Fibroblast of the aortic adventitia (primary cell): ENCODE data around the gene MT1E. TPM values are rescaled to one million over a fixed set of nuclear protein-coding genes. Genes with fewer than 3 reads are reported as not detected.
A peak's percentile ranks its signal among the peaks of the same experiment; 100 is the strongest.

Experiments used
- DNase-seq: peaks from one replicate; pipeline ENCODE4 v3.0.0-alpha.2; 2010; ENCODE audit warnings: low read depth
- H3K4me3 ChIP-seq: 2 replicates; pipeline ENCODE4 v1.5.1; 2011; ENCODE audit warnings: low read depth, mild to moderate bottlenecking, control low read depth, low read length, moderate library complexity
- total RNA-seq: library from RNA; depleted of rRNA; stranded (reverse); fragments of >200 nt; gene quantifications from 2 replicates; pipeline ENCODE4 v1.2.3, GENCODE V29; 2012; ENCODE audit warnings: low replicate concordance
- TF ChIP-seq, protein P1 (sequence below): IDR thresholded peaks from 2 replicates; pipeline ENCODE4 v1.5.1; 2011; ENCODE audit warnings: mild to moderate bottlenecking, low read length, control low read depth, inconsistent platforms; ENCODE audit not compliant: insufficient read depth

MT1E gene
- total RNA-seq, 1 donor = 54.7 TPM

GRCh38 chr16:56606476-56607108 lies 19.0 kb upstream of the MT1E start:
- TF ChIP-seq, protein P1, sequence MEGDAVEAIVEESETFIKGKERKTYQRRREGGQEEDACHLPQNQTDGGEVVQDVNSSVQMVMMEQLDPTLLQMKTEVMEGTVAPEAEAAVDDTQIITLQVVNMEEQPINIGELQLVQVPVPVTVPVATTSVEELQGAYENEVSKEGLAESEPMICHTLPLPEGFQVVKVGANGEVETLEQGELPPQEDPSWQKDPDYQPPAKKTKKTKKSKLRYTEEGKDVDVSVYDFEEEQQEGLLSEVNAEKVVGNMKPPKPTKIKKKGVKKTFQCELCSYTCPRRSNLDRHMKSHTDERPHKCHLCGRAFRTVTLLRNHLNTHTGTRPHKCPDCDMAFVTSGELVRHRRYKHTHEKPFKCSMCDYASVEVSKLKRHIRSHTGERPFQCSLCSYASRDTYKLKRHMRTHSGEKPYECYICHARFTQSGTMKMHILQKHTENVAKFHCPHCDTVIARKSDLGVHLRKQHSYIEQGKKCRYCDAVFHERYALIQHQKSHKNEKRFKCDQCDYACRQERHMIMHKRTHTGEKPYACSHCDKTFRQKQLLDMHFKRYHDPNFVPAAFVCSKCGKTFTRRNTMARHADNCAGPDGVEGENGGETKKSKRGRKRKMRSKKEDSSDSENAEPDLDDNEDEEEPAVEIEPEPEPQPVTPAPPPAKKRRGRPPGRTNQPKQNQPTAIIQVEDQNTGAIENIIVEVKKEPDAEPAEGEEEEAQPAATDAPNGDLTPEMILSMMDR = no peak
- DNase-seq = peak; percentile 92
- peak overlapping the region; percentile 46 for H3K4me3 ChIP-seq

DNA sequence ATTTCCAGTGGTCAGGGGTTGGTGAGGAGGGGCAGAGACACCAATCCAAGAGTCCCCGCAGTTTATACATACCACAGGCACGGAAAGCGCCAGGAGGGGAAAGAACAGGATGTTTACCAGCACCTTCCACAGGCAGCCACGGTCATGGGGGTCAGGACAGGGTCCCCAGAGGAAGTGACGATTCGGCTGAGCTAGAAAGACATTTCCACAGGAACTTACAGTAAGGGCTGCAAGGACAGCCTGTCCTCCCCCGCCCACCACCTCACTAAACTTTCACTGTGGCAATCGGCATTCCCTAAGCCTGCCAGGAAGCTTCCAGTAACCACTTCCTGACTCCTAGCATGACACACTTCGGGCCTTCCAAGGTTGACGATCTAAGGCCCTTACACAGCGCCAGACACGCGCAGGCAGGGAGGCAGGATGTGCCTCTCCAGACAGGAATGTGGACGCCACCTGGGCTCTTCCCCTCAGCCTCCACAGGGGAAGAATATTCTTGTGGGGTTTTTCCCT lies 18.4 kb upstream of the MT1E start:
- peak overlapping the region; percentile 46 for H3K4me3 ChIP-seq
- peak; percentile 97 for DNase-seq
- TF ChIP-seq, protein P1 = no peak

DNA sequence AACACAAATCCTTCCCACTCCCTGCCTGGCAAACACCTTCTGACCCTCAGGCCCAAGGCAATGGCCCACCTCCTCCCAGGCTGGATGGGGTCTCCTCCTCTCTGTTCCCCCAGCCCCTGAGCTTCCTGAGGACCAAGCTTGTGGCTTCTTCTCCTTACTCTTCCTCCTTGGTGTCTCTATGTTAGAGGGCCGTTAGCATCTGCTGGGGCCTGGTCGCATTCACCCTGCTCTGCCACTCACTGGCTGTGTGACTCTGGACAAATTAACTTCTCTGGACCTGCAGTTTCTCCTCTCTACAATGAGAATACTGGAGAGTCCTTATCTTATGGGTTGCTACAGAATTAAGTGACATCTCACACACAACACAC lies 17.9 kb upstream of the MT1E start:
- TF ChIP-seq, protein P1 = no peak
- peak overlapping the region; percentile 54 for H3K4me3 ChIP-seq
- DNase-seq = no peak

- H3K4me3 ChIP-seq = peak within 1 kb of the TSS; percentile 76
- peak; percentile 95 for DNase-seq
- TF ChIP-seq, protein P1 = no peak
Measured at GRCh38 chr16:56608043-56608875, 17.3 kb upstream of the MT1E start, which contains the start of gene MT2A. Gene MT2A, plus strand, starts transcription at chr16:56608584. Its CDS starts 72 bp downstream, at chr16:56608656.

GRCh38 chr16:56608876-56609462 lies 16.6 kb upstream of the MT1E start:
- DNase-seq = peak; percentile 21

DNA sequence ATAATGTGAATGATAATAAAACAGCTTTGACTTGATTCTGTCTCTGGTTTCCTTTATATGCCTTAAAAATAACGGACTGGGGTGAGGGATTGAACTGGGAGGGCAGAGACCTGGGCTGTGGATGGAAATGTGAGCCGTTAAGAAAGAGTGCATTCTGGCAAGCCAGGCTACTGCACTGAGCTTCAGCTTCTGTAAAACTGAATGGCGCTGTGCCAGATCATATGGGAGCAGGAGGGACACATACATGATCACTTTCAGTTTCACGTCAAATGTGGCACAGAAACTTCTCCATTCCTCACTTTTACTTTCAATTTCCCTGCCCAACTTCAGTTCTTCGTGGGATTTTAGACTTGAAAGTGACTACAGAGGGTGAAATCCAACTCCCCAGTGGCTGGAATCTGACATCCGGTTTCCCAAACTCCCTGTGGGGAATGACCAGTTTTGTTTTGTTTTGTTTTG lies 16.1 kb upstream of the MT1E start:
- TF ChIP-seq, protein P1 = no peak
- H3K4me3 ChIP-seq = peak overlapping the region; percentile 76
- DNase-seq = peak; percentile 88

More at GRCh38 chr16:56608876-56609462, 16.6 kb upstream of the MT1E start:
- H3K4me3 ChIP-seq = peak overlapping the region; percentile 76
- TF ChIP-seq, protein P1 = no peak
